ENCODE results near the gene KCTD18.
A peak's percentile ranks its signal among the peaks of the same experiment; 100 is the strongest.

The KCTD18 gene

GRCh38 chr2:200454927-200455801, 54.7 kb downstream of the KCTD18 start:
- peak; percentile 66 for DNase-seq (ENCODE audit: low spot score)

GRCh38 chr2:200453853-200454534, 55.9 kb downstream of the KCTD18 start:
- no peak for DNase-seq (ENCODE audit: low spot score)

- no peak for DNase-seq (ENCODE audit: low spot score)
Observed at GRCh38 chr2:200453142-200453852, 56.6 kb downstream of the KCTD18 start.

GRCh38 chr2:200452377-200452776, 57.5 kb downstream of the KCTD18 start:
- no peak for DNase-seq (ENCODE audit: low spot score)

- no peak for DNase-seq (ENCODE audit: low spot score)
Observed at GRCh38 chr2:200451511-200451910, 58.4 kb downstream of the KCTD18 start.

GRCh38 chr2:200450288-200450687, 59.6 kb downstream of the KCTD18 start:
- DNase-seq (ENCODE audit: low spot score) = no peak

- no peak for DNase-seq (ENCODE audit: low spot score)
Observed at GRCh38 chr2:200449149-200449548, 60.7 kb downstream of the KCTD18 start.

- DNase-seq (ENCODE audit: low spot score) = no peak
Observed at GRCh38 chr2:200448455-200448854, 61.4 kb downstream of the KCTD18 start.

- no peak for DNase-seq (ENCODE audit: low spot score)
Observed at GRCh38 chr2:200447139-200447855, 62.6 kb downstream of the KCTD18 start.

- no peak for DNase-seq (ENCODE audit: low spot score)
Observed at GRCh38 chr2:200446612-200447011, 63.3 kb downstream of the KCTD18 start.

GRCh38 chr2:200445284-200445683, 64.6 kb downstream of the KCTD18 start:
- DNase-seq (ENCODE audit: low spot score) = no peak

- DNase-seq (ENCODE audit: low spot score) = no peak
Observed at GRCh38 chr2:200444530-200444929, 65.3 kb downstream of the KCTD18 start.

- DNase-seq (ENCODE audit: low spot score) = no peak
Observed at GRCh38 chr2:200443916-200444315, 66.0 kb downstream of the KCTD18 start.

- no peak for DNase-seq (ENCODE audit: low spot score)
Observed at GRCh38 chr2:200443376-200443775, 66.5 kb downstream of the KCTD18 start.

GRCh38 chr2:200442471-200442870, 67.4 kb downstream of the KCTD18 start:
- peak; percentile 67 for DNase-seq (ENCODE audit: low spot score)

GRCh38 chr2:200439981-200440380, 69.9 kb downstream of the KCTD18 start:
- DNase-seq (ENCODE audit: low spot score) = no peak

Data from GM03348 (cell line).